T-cell (primary cell): ENCODE data around the gene IFNLR1. TPM values are rescaled to one million over a fixed set of nuclear protein-coding genes. Genes with fewer than 3 reads are reported as not detected.
A peak's percentile ranks its signal among the peaks of the same experiment; 100 is the strongest.

Experiments used
- ATAC-seq, 4 experiments: fragments of 200-7000 bp in 3 of 4; fragments of 150-1000 bp in 1 of 4; cut with Tn5 transposase; replicated peaks in 1 of 4; 1 replicate in 3 of 4; 2 replicates in 1 of 4; pipeline ENCODE4 v1.10.0; 2021; ENCODE audit warnings: moderate library complexity in 3 of 4, mild to moderate bottlenecking in 2 of 4, moderate number of reproducible peaks in 1 of 4
- CTCF ChIA-PET, 2 donors: fragments of 300-600 bp; sonication (Branson Sonifier 250); formaldehyde crosslinking; loops; one replicate each; lab custom pipeline; 2022; ENCODE audit warnings: antibody characterized with exemption in 2 of 2; lab: Charles Lee
- POLR2A ChIA-PET, 2 donors: fragments of 300-600 bp; sonication (Branson Sonifier 250); formaldehyde crosslinking; loops; one replicate each; lab custom pipeline; 2022; ENCODE audit warnings: antibody characterized with exemption in 2 of 2; lab: Charles Lee
- DNase-seq, 35 experiments: peaks; one replicate each; pipeline versions ENCODE4 v3.0.0 to v3.0.0-alpha.2; 2013 to 2023
- H3K27ac ChIP-seq: one replicate; pipeline ENCODE4 v1.5.1; 2013; ENCODE audit warnings: low read length
- H3K27me3 ChIP-seq, 2 experiments: replicated peaks in 1 of 2; 1 replicate in 1 of 2; 2 replicates in 1 of 2; pipeline versions ENCODE4 v1.6.1 to v1.7.0; 2013; ENCODE audit warnings: low read length in 1 of 2, mixed read lengths in 1 of 2; ENCODE audit not compliant: control insufficient read depth in 2 of 2, insufficient read depth in 2 of 2; ENCODE audit errors: extremely low read depth in 1 of 2
- H3K36me3 ChIP-seq, 2 donors: 1 replicate in 1 of 2; 2 replicates in 1 of 2; pipeline versions ENCODE4 v1.6.1 to v1.7.0; 2013; ENCODE audit warnings: low read length in 1 of 2; ENCODE audit not compliant: control insufficient read depth in 2 of 2, insufficient read depth in 1 of 2; ENCODE audit errors: extremely low read depth in 1 of 2
- H3K4me1 ChIP-seq, 2 experiments: 1 replicate in 1 of 2; 2 replicates in 1 of 2; pipeline versions ENCODE4 v1.6.1 to v1.7.0; 2013; ENCODE audit warnings: low read length in 2 of 2, mixed read lengths in 1 of 2; ENCODE audit not compliant: insufficient read depth in 2 of 2, control insufficient read depth in 1 of 2; ENCODE audit errors: extremely low read depth in 1 of 2
- H3K4me3 ChIP-seq, 2 donors: 1 replicate in 1 of 2; 2 replicates in 1 of 2; pipeline versions ENCODE4 v1.5.1 to v1.7.0; 2013; ENCODE audit warnings: mild to moderate bottlenecking in 2 of 2, low read length in 1 of 2, moderate library complexity in 1 of 2; ENCODE audit not compliant: control insufficient read depth in 1 of 2; ENCODE audit errors: extremely low read depth in 1 of 2
- H3K9me3 ChIP-seq: 2 replicates; pipeline ENCODE4 v1.7.0; 2013
- H3K27ac Mint-ChIP-seq, 2 donors: one replicate each; pipeline ENCODE4 v1.8.0; 2020 to 2021; ENCODE audit warnings: mild to moderate bottlenecking in 2 of 2, mixed read lengths in 2 of 2
- H3K27me3 Mint-ChIP-seq, 2 donors: one replicate each; pipeline ENCODE4 v1.8.0; 2021 to 2022; ENCODE audit warnings: mixed read lengths in 2 of 2
- H3K36me3 Mint-ChIP-seq: one replicate; pipeline ENCODE4 v1.8.0; 2021; ENCODE audit warnings: mixed read lengths
- H3K4me1 Mint-ChIP-seq, 3 donors: one replicate each; pipeline ENCODE4 v1.8.0; 2020 to 2022; ENCODE audit warnings: mixed read lengths in 3 of 3, mild to moderate bottlenecking in 1 of 3
- H3K4me3 Mint-ChIP-seq, 3 donors: one replicate each; pipeline ENCODE4 v1.8.0; 2020 to 2022; ENCODE audit warnings: mild to moderate bottlenecking in 3 of 3, mixed read lengths in 3 of 3, moderate library complexity in 3 of 3
- H3K9me3 Mint-ChIP-seq, 3 donors: one replicate each; pipeline ENCODE4 v1.8.0; 2020 to 2022; ENCODE audit warnings: mixed read lengths in 3 of 3
- WGBS: methylation state at CpG from one replicate; pipeline ENCODE4 v1.1.5; 2013; ENCODE audit warnings: missing lambda C conversion rate; ENCODE audit not compliant: insufficient coverage; 5-methylcytosine and 5-hydroxymethylcytosine counted together
- total RNA-seq, 35 experiments: library from RNA in 6 of 35; stranded (reverse) in 6 of 35; fragments of 120-200 nt in 1 of 35; gene quantifications; one replicate each; pipeline versions ENCODE4 v1.2.1 to v1.2.4 and lab custom pipeline; 2013 to 2026

IFNLR1 gene
- total RNA-seq, 5 donors from 2014 or later (not counting 1 experiment from before 2014, with no cell fraction given) = 2.4 to 7.0 (median 6.0) TPM

- H3K4me1 ChIP-seq = peaks cover 0 to under 1% of the 10 kb centered on the region in 2 experiments
- H3K4me3 ChIP-seq = no peak overlapping the region
- no peaks in the 10 kb centered on the region for H3K36me3 ChIP-seq
- ChIA-PET POLR2A (no interaction called here), CTCF (interaction anchor here in 1 of 2 donors (0.7 kb wide), 1 partner anchor 9 kb away, joined by 7 read pairs; no protein-coding TSS in a partner anchor)
- no peak for ATAC-seq
- Mint-ChIP-seq H3K9me3 (no peaks in the 10 kb centered on the region), H3K27ac (no peak overlapping the region), H3K27me3 (peaks cover 25 to 37% of the 10 kb centered on the region in 2 donors), H3K4me3 (no peak overlapping the region), H3K36me3 (no peaks in the 10 kb centered on the region), H3K4me1 (peaks cover 0 to 8% (median 2%) of the 10 kb centered on the region in 3 donors)
- H3K27me3 ChIP-seq = peaks cover 0 to 77% of the 10 kb centered on the region in 2 experiments
- no peaks in the 10 kb centered on the region for H3K9me3 ChIP-seq
- 96% methylated on average over 4 of the region's 14 CpGs for WGBS
- no peak for DNase-seq
- no peak overlapping the region for H3K27ac ChIP-seq
Measured at GRCh38 chr1:24117722-24118409, 69.2 kb downstream of the IFNLR1 start.

GRCh38 chr1:24117132-24117531, 70.0 kb downstream of the IFNLR1 start:
- H3K27ac ChIP-seq = no peak overlapping the region
- ChIA-PET CTCF (no interaction called here), POLR2A (no interaction called here)
- H3K36me3 ChIP-seq = no peaks in the 10 kb centered on the region
- no peaks in the 10 kb centered on the region for H3K9me3 ChIP-seq
- Mint-ChIP-seq H3K36me3 (no peaks in the 10 kb centered on the region), H3K9me3 (no peaks in the 10 kb centered on the region), H3K4me1 (peaks cover 5 to 15% (median 9%) of the 10 kb centered on the region in 3 donors), H3K27ac (no peak overlapping the region), H3K27me3 (peaks cover 25 to 44% of the 10 kb centered on the region in 2 donors), H3K4me3 (no peak overlapping the region)
- peaks cover 0 to 7% of the 10 kb centered on the region in 2 experiments for H3K4me1 ChIP-seq
- peaks cover 0 to 83% of the 10 kb centered on the region in 2 experiments for H3K27me3 ChIP-seq
- no peak for ATAC-seq
- no peak overlapping the region for H3K4me3 ChIP-seq
- no CpG with 5 or more reads among the region's 2 CpGs for WGBS
- no peak for DNase-seq

GRCh38 chr1:24114753-24115152, 72.3 kb downstream of the IFNLR1 start:
- no CpG with 5 or more reads among the region's 6 CpGs for WGBS
- POLR2A ChIA-PET = no interaction called here
- DNase-seq (no peak), ATAC-seq (no peak)
- no peak overlapping the region for H3K4me3 Mint-ChIP-seq
- Histone ChIP-seq H3K9me3 (no peaks in the 10 kb centered on the region), H3K4me1 (peaks cover 0 to 10% of the 10 kb centered on the region in 2 experiments), H3K36me3 (no peaks in the 10 kb centered on the region), H3K27me3 (peaks cover 0 to 67% of the 10 kb centered on the region in 2 experiments), H3K27ac (no peak overlapping the region), H3K4me3 (no peak overlapping the region)
- H3K27ac Mint-ChIP-seq = no peak overlapping the region
- CTCF ChIA-PET = interaction anchor here in 1 of 2 donors (0.7 kb wide), 1 partner anchor 400 kb away, joined by 4 read pairs; no protein-coding TSS in a partner anchor
- no peaks in the 10 kb centered on the region for H3K9me3 Mint-ChIP-seq
- peaks cover 25 to 45% of the 10 kb centered on the region in 2 donors for H3K27me3 Mint-ChIP-seq
- no peaks in the 10 kb centered on the region for H3K36me3 Mint-ChIP-seq
- H3K4me1 Mint-ChIP-seq = peaks cover 5 to 15% (median 11%) of the 10 kb centered on the region in 3 donors

DNA sequence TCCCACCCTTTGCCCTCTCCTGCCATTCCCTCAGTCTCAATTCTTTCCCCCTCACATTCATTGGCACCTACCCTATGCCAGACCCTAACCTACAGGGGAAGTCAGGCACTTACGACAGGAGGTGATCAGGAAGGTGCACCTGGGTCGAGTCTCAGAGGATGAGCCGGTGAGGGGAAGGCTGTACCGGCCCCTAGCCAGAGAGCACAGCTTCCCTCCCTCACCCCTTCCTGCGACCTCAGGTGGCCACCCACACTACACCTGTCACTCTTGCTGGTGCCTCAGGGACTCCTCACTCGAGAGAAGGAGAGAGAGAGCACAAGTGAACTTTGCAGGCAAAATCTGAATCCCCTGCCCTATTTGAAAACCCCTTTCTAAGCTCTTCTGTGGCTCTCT, 73.5 kb downstream of the IFNLR1 start:
- H3K9me3 ChIP-seq = no peaks in the 10 kb centered on the region
- ATAC-seq (no peak), DNase-seq (no peak)
- Mint-ChIP-seq H3K4me1 (peaks cover 5 to 15% (median 11%) of the 10 kb centered on the region in 3 donors), H3K27ac (no peak overlapping the region), H3K4me3 (no peak overlapping the region), H3K27me3 (peaks cover 25 to 40% of the 10 kb centered on the region in 2 donors), H3K9me3 (no peaks in the 10 kb centered on the region), H3K36me3 (no peaks in the 10 kb centered on the region)
- peaks cover 0 to 10% of the 10 kb centered on the region in 2 experiments for H3K4me1 ChIP-seq
- 28% methylated on average over 3 of the region's 6 CpGs for WGBS
- no peak overlapping the region for H3K4me3 ChIP-seq
- ChIA-PET CTCF (no interaction called here), POLR2A (no interaction called here)
- peaks cover 0 to 58% of the 10 kb centered on the region in 2 experiments for H3K27me3 ChIP-seq
- H3K36me3 ChIP-seq = no peaks in the 10 kb centered on the region
- no peak overlapping the region for H3K27ac ChIP-seq

- H3K27ac Mint-ChIP-seq = no peak within 1 kb of the TSS
- ChIA-PET POLR2A (no interaction called here), CTCF (no interaction called here)
- peaks cover 5 to 15% (median 11%) of the 10 kb centered on the region in 3 donors for H3K4me1 Mint-ChIP-seq
- Histone ChIP-seq H3K4me1 (peaks cover 0 to 10% of the 10 kb centered on the region in 2 experiments), H3K27ac (no peak within 1 kb of the TSS), H3K4me3 (no peak within 1 kb of the TSS), H3K27me3 (peaks cover 0 to 50% of the 10 kb centered on the region in 2 experiments), H3K9me3 (no peaks in the 10 kb centered on the region), H3K36me3 (no peaks in the 10 kb centered on the region)
- ATAC-seq = peak; percentile 85 to 96 (median 90)
- H3K36me3 Mint-ChIP-seq = no peaks in the 10 kb centered on the region
- DNase-seq = peak in 31 of 35 experiments; percentile 3 to 52 (median 41)
- H3K4me3 Mint-ChIP-seq = peak within 1 kb of the TSS in 2 of 3 donors; percentile 13 to 27
- peaks cover 21 to 34% of the 10 kb centered on the region in 2 donors for H3K27me3 Mint-ChIP-seq
- 47% methylated on average over 16 of the region's 27 CpGs for WGBS
- H3K9me3 Mint-ChIP-seq = no peaks in the 10 kb centered on the region
Measured at GRCh38 chr1:24111996-24112779, 74.9 kb downstream of the IFNLR1 start, which contains the start of gene MYOM3. MYOM3 (minus strand) TSS chr1:24112135; CDS start chr1:24108636, 3,499 bp downstream.

GRCh38 chr1:24111262-24111995, 75.7 kb downstream of the IFNLR1 start:
- no peak for ATAC-seq
- Histone ChIP-seq H3K27me3 (peaks cover 0 to 43% of the 10 kb centered on the region in 2 experiments), H3K36me3 (no peaks in the 10 kb centered on the region), H3K4me1 (peaks cover 0 to 10% of the 10 kb centered on the region in 2 experiments), H3K4me3 (no peak overlapping the region), H3K27ac (no peak overlapping the region), H3K9me3 (no peaks in the 10 kb centered on the region)
- H3K27ac Mint-ChIP-seq = no peak overlapping the region
- no peaks in the 10 kb centered on the region for H3K36me3 Mint-ChIP-seq
- DNase-seq = no peak
- WGBS = 92% methylated on average over 13 of the region's 20 CpGs
- ChIA-PET CTCF (no interaction called here), POLR2A (no interaction called here)
- H3K27me3 Mint-ChIP-seq = peaks cover 20 to 26% of the 10 kb centered on the region in 2 donors
- H3K4me1 Mint-ChIP-seq = peaks cover 5 to 15% (median 11%) of the 10 kb centered on the region in 3 donors
- no peaks in the 10 kb centered on the region for H3K9me3 Mint-ChIP-seq
- H3K4me3 Mint-ChIP-seq = no peak overlapping the region
